Type B pancreatic cell (in vitro differentiated cells): ENCODE measurements around the gene ANKRD6. TPM values are rescaled to one million over a fixed set of nuclear protein-coding genes. Genes with fewer than 3 reads are reported as not detected.

ENCODE experiments used
- DNase-seq: peaks from one replicate; pipeline ENCODE4 v3.0.0; 2021; ENCODE audit warnings: mixed read lengths; ENCODE audit not compliant: unreplicated experiment; ENCODE audit errors: extremely low spot score
- H3K27ac Mint-ChIP-seq: 2 replicates; pipeline ENCODE4 v1.8.0; 2021; ENCODE audit warnings: mild to moderate bottlenecking, mixed read lengths
- H3K27me3 Mint-ChIP-seq: 2 replicates; pipeline ENCODE4 v1.8.0; 2021; ENCODE audit warnings: mixed read lengths
- H3K36me3 Mint-ChIP-seq: 2 replicates; pipeline ENCODE4 v1.8.0; 2021; ENCODE audit warnings: mixed read lengths
- H3K4me1 Mint-ChIP-seq: one replicate; pipeline ENCODE4 v1.8.0; 2021; ENCODE audit warnings: mixed read lengths; ENCODE audit not compliant: unreplicated experiment
- H3K4me3 Mint-ChIP-seq: 2 replicates; pipeline ENCODE4 v1.8.0; 2021; ENCODE audit warnings: mild to moderate bottlenecking, mixed read lengths
- H3K9me3 Mint-ChIP-seq: 2 replicates; pipeline ENCODE4 v1.8.0; 2021; ENCODE audit warnings: mixed read lengths
- CTCF ChIP-seq: fragments of 200-600 bp; sonication (generic); conservative IDR thresholded peaks from 2 replicates; pipeline ENCODE4 v1.5.0; 2021; ENCODE audit warnings: antibody characterized with exemption, mild to moderate bottlenecking
- total RNA-seq: library from RNA; stranded (reverse); gene quantifications from 2 replicates; pipeline ENCODE4 v1.2.1, GENCODE V29; 2021; ENCODE audit warnings: low replicate concordance

Gene ANKRD6
- total RNA-seq, 1 donor from 2014 or later, result 34.0 TPM

GRCh38 chr6:89413006-89413400 lies 19.9 kb upstream of the ANKRD6 start:
- Mint-ChIP-seq H3K36me3 (no peaks in the 10 kb centered on the region), H3K4me3 (peak overlapping the region; percentile 95), H3K27ac (peak overlapping the region; percentile 90), H3K9me3 (no peaks in the 10 kb centered on the region), H3K27me3 (peaks cover 42% of the 10 kb centered on the region), H3K4me1 (peaks cover 28% of the 10 kb centered on the region)
- DNase-seq, result no peak
- no peak for TF ChIP-seq CTCF

- Mint-ChIP-seq H3K9me3 (no peaks in the 10 kb centered on the region), H3K27me3 (peaks cover 40% of the 10 kb centered on the region), H3K4me3 (peak overlapping the region; percentile 34), H3K27ac (no peak overlapping the region), H3K36me3 (no peaks in the 10 kb centered on the region), H3K4me1 (peaks cover 28% of the 10 kb centered on the region)
- DNase-seq, result no peak
- TF ChIP-seq CTCF, result no peak
These were observed 18.7 kb upstream of the ANKRD6 start for GRCh38 chr6:89414215-89414614.

GRCh38 chr6:89415185-89415584 lies 17.8 kb upstream of the ANKRD6 start:
- no peak overlapping the region for H3K4me3 Mint-ChIP-seq
- DNase-seq, result no peak

GRCh38 chr6:89416796-89417195 lies 16.2 kb upstream of the ANKRD6 start:
- Mint-ChIP-seq H3K9me3 (no peaks in the 10 kb centered on the region), H3K4me3 (no peak overlapping the region), H3K4me1 (peaks cover 17% of the 10 kb centered on the region), H3K27me3 (peaks cover 28% of the 10 kb centered on the region), H3K36me3 (no peaks in the 10 kb centered on the region), H3K27ac (no peak overlapping the region)
- DNase-seq, result no peak
- TF ChIP-seq CTCF, result no peak

More at GRCh38 chr6:89415185-89415584, 17.8 kb upstream of the ANKRD6 start:
- no peak for TF ChIP-seq CTCF
- H3K36me3 Mint-ChIP-seq, result no peaks in the 10 kb centered on the region
- H3K9me3 Mint-ChIP-seq, result no peaks in the 10 kb centered on the region
- H3K27me3 Mint-ChIP-seq, result peaks cover 35% of the 10 kb centered on the region
- H3K27ac Mint-ChIP-seq, result no peak overlapping the region
- peaks cover 26% of the 10 kb centered on the region for H3K4me1 Mint-ChIP-seq

GRCh38 chr6:89430201-89430962 lies 2.6 kb upstream of the ANKRD6 start:
- H3K27me3 Mint-ChIP-seq, result no peaks in the 10 kb centered on the region
- no peak for TF ChIP-seq CTCF
- no peaks in the 10 kb centered on the region for H3K9me3 Mint-ChIP-seq
- H3K4me3 Mint-ChIP-seq, result peak overlapping the region; percentile 65
- H3K4me1 Mint-ChIP-seq, result peaks cover 27% of the 10 kb centered on the region
- H3K27ac Mint-ChIP-seq, result no peak overlapping the region
- DNase-seq, result no peak
- H3K36me3 Mint-ChIP-seq, result no peaks in the 10 kb centered on the region
